Activated T-helper 1 cell treated with Interleukin-2 at 50 U/mL for 16 hours (primary cell): ENCODE results near the gene SPDYE2B.
"Not testable (repeated sequence)": the region's sequence is repeated elsewhere in the genome, so short reads cannot be mapped to it uniquely, and the experiment has no call there.

Experiments
- DNase-seq: peaks from one replicate; pipeline ENCODE4 v3.0.0-alpha.2; 2020; ENCODE audit warnings: low read depth

The SPDYE2B gene, protein sequence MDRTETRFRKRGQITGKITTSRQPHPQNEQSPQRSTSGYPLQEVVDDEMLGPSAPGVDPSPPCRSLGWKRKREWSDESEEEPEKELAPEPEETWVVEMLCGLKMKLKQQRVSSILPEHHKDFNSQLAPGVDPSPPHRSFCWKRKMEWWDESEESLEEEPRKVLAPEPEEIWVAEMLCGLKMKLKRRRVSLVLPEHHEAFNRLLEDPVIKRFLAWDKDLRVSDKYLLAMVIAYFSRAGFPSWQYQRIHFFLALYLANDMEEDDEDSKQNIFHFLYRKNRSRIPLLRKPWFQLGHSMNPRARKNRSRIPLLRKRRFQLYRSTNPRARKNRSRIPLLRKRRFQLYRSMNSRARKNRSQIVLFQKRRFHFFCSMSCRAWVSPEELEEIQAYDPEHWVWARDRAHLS

GRCh38 chr7:102649924-102650323, at the start of gene SPDYE2B:
TSS of gene SPDYE2B (plus strand) at chr7:102650319. CDS start at chr7:102652349, 2,030 bp downstream.
- not testable (repeated sequence) for DNase-seq

GRCh38 chr7:102602317-102602716, 47.8 kb upstream of the SPDYE2B start:
- not testable (repeated sequence) for DNase-seq

GRCh38 chr7:102604431-102605145, 45.5 kb upstream of the SPDYE2B start:
- DNase-seq, result not testable (repeated sequence)

GRCh38 chr7:102606848-102607247, 43.3 kb upstream of the SPDYE2B start:
- not testable (repeated sequence) for DNase-seq

- not testable (repeated sequence) for DNase-seq
Measured at GRCh38 chr7:102609734-102610133, 40.4 kb upstream of the SPDYE2B start.

GRCh38 chr7:102610441-102610840, 39.7 kb upstream of the SPDYE2B start:
- DNase-seq, result not testable (repeated sequence)

- DNase-seq, result not testable (repeated sequence)
Measured at GRCh38 chr7:102611013-102611674, 39.0 kb upstream of the SPDYE2B start.

GRCh38 chr7:102611675-102612325, 38.3 kb upstream of the SPDYE2B start:
- DNase-seq, result not testable (repeated sequence)

DNA sequence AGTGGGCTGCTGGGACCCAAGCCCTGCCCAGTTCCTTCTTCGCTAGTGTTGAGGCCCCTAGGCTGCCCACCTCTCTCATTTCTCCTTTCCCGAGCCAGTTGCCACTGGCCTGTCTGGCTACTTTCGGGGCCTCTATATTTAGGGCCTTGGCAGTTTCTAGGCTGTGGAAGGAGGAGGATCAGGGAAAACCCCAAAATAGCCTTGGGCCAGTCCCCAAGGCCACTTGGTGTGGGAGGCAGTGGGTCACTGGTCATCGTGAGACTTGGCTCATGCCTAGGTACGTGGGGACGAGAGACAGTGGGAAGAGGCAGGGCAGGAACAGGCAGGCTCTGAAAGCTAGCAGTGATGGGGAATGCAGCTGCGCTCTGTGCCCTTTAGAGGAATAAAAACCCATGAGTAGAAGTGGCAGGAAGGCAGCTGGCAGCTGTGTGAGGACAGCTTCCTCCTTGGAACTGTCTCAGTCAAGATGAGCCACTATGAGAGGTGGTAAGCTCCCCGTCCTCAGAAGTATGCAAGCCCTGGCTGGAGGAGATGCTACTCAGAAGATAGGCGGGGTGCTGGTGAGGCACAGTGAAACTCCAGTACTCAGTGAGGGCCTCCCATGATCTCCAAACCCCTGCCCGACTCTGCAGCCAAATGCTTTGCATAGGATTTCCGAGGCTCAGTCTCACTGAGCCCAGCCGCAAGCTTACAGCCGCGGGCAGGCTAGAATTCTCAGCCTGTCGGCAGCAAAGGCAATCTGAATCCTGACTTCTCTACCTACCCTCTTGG, 36.4 kb upstream of the SPDYE2B start:
- not testable (repeated sequence) for DNase-seq

DNA sequence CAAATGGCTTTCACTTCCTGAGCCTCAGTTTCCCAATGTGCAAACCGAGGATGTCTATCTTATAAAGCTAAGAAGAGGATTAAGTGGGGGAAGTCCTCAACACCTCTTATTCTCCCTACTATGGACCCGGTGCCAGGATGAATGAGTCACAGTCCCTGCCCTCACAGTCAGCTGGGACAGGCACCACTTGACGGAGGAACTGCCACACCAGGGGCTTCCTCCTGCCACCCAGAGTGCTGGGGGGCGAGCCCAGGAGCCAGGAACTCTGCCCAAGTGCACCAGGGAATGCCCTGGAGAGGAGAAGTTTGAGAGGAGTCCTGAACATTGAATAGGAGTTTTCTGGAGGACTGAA, 35.8 kb upstream of the SPDYE2B start:
- DNase-seq, result not testable (repeated sequence)

- not testable (repeated sequence) for DNase-seq
Measured at GRCh38 chr7:102614873-102615272, 35.2 kb upstream of the SPDYE2B start.

DNA sequence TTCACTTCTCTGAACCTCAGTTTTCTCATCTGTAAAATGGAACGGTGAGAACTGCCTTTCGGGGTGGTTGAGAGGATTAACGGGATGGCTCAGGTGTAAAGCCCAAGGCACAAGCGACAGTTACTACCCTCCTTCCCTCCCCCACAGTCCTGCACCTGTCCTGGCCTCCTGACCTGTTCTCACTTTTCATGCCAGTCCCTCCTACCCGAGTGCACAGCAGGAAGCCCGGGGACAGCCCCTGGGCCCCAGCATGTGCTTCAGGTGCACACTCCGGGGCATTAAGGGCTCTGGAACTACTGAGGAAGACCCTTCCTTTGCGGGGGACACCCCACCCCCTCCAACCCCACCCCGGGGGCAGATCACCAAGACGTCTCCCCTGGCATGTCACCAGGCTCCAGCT, 34.2 kb upstream of the SPDYE2B start:
- DNase-seq, result not testable (repeated sequence)

GRCh38 chr7:102616507-102617125, 33.5 kb upstream of the SPDYE2B start, which contains the start of gene RASA4:
TSS of gene RASA4 (minus strand) at chr7:102616756. CDS start at chr7:102616689, 67 bp downstream.
- not testable (repeated sequence) for DNase-seq

DNA sequence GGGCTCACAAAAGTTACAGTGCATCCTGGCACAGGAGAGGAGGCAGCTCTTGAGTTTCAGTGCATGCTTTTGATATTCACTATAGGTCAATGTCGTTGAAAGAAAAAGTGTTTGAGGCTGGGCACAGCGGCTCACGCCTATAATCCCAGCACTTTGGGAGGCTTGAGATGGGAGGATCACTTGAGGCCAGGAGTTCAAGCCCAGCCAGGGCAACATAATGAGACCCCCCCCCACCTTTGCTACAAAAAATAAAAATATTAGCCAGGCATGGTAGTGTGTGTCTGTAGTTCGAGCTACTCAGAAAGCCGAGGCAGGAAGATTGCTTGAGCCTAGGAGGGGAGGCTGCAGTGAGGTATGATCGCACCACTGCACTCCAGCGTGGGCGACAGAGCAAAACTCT, 32.0 kb upstream of the SPDYE2B start:
- not testable (repeated sequence) for DNase-seq

GRCh38 chr7:102627271-102627904, 22.7 kb upstream of the SPDYE2B start:
- not testable (repeated sequence) for DNase-seq

DNA sequence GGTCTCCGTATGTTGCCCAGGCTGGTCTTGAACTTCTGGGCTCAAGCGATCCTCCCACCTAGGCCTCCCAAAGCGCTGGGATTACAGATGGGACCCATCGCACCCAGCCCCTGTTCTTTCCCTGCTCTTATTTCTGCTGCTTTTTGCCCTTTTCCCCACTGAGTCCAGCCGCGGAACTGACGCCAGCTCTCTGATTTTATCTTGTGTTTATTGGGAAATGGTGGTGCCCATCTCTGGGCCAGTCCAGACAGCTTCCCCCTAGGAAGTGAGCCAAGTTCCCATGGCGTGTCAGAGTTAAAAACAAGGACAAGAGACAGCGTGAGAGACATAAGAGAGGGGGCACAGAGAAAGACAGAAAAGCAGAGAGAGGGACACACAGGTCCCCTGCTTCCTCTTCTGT, 19.5 kb upstream of the SPDYE2B start:
- not testable (repeated sequence) for DNase-seq

DNA sequence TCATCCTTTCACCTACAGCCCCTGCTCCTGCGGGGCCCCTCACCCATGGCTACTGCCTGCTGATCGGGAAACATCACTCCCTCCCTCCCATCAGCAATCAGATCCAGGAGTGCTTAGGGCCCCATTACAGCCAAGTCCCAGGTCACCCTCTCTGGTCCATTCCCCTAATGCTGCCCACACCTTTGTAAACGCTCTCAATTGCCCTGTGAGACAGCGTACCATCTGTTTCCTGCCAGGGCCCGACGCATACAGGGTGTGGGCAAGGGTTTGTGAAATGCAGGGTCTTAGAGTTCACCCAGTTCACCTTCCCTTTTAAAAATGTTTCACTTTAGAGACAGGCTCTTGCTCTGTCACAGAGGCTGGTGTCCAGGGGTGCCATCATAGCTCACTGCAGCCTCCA, 15.8 kb upstream of the SPDYE2B start:
- DNase-seq, result not testable (repeated sequence)

DNA sequence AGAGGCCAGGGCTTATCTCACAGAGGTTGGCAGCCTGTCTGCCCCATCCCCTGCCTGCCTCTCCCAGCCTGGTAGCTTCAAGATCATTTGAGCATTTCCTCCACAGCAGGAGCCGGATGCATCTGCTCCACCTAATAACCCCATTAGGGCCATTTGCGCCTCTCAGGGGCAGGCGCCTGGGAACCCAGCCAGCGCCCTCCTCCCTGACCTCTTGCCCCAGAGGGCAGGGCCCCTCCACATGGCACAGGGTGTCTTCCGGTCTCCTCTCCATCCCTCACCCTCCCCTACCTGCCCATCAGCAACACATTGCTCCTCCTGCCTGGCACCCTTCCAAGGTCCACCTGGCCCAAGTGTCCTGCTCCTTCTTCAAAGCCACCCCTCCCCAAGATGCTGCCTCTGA, 14.8 kb upstream of the SPDYE2B start:
- DNase-seq, result not testable (repeated sequence)

- not testable (repeated sequence) for DNase-seq
Measured at GRCh38 chr7:102636956-102637355, 13.2 kb upstream of the SPDYE2B start.

DNA sequence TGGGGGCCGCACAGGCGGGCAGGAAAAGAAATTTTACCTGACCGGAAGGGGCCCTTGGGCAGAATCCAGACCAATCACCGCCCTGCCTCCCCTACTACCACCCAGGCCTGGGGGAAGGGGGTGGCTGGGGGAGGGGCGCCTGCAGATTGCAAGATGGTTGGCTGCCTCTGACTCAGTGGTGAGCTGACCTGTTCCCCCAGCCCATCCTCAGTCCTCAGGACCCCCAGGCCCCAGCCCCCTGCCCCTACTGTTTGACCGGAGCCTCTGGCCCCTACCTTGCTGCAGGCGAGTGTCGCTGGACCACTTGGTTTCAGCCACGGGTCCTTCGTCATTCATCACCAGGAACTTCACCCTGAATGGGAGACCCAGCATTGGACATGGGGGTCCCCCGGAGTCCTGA, 11.3 kb upstream of the SPDYE2B start:
- DNase-seq, result not testable (repeated sequence)
